SK-N-MC (cell line): ENCODE results near the gene C1orf116.
A peak's percentile ranks its signal among the peaks of the same experiment; 100 is the strongest.

Experiments
- DNase-seq: peaks from one replicate; pipeline ENCODE4 v3.0.0-alpha.2; 2011; ENCODE audit warnings: low read depth, low spot score
- H3K27ac ChIP-seq: fragments of 200-600 bp; sonication (generic); 2 replicates; pipeline ENCODE4 v1.5.1; 2016; ENCODE audit warnings: mixed run types
- H3K36me3 ChIP-seq: fragments of 200-600 bp; sonication (generic); 2 replicates; pipeline ENCODE4 v1.6.1; 2017; ENCODE audit warnings: antibody characterized with exemption, low read length, mixed read lengths; ENCODE audit not compliant: insufficient read depth
- H3K4me3 ChIP-seq: fragments of 200-600 bp; sonication (generic); 2 replicates; pipeline ENCODE4 v1.5.1; 2016
- H3K9ac ChIP-seq: fragments of 200-600 bp; sonication (generic); 2 replicates; pipeline ENCODE4 v1.8.0; 2017; ENCODE audit warnings: mixed run types, mixed read lengths; ENCODE audit not compliant: insufficient read length
- H3K9me3 ChIP-seq: fragments of 200-600 bp; sonication (generic); 2 replicates; pipeline ENCODE4 v1.6.1; 2017; ENCODE audit warnings: low read depth, mild to moderate bottlenecking, antibody characterized with exemption, low read length, moderate library complexity, mixed read lengths
- EZH2 ChIP-seq: fragments of 200-600 bp; sonication (generic); IDR thresholded peaks from one replicate; pipeline ENCODE4 v1.6.1; 2017; ENCODE audit warnings: antibody characterized with exemption
- FOXP2 ChIP-seq: optimal IDR thresholded peaks from 2 replicates; pipeline ENCODE3; 2011; ENCODE audit warnings: mild to moderate bottlenecking, moderate library complexity; ENCODE audit not compliant: insufficient read depth; ENCODE audit errors: extremely low read length, control extremely low read depth
- POLR2AphosphoS5 ChIP-seq: IDR thresholded peaks from 2 replicates; pipeline ENCODE4 v1.6.1; 2012; ENCODE audit warnings: mild to moderate bottlenecking, low read depth, low read length, borderline replicate concordance

The C1orf116 gene

DNA sequence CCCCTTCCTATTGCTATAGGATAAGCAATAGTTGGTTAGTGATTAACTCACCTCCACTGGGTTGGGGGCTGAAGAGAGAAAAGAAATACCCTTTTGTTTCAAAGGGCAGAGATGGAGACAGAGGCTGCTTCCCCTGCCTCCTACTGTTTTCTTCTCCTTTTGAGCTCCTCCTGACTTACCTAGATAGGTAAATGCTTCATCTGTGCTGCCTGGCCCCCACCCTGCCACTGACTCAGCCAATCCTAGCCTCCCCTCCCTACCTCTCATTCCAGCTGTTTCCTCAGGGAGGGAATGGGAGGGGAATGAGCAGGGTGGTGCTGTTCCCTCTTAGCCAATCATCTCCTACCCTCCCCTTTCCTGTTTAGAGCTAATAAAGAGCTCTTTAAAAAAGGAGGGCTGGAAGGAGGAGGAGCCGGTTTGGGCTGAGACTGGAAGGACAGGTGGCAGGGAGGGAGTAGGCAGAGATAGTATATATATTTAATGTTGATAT is at the start of gene C1orf116:
TSS of gene C1orf116 (minus strand) at position 229 of the 490 bp plus-strand sequence. CDS start 5,158 bp downstream, outside the sequence.
- Histone ChIP-seq H3K27ac (peak within 1 kb of the TSS; percentile 52; the same call in 1 of the 2 replicates), H3K9me3 (no peaks in the 10 kb centered on the region), H3K36me3 (no peaks in the 10 kb centered on the region), H3K9ac (no peak within 1 kb of the TSS), H3K4me3 (no peak within 1 kb of the TSS)
- no peak for DNase-seq
- TF ChIP-seq EZH2 (no peak), FOXP2 (no peak), POLR2AphosphoS5 (no peak)

DNA sequence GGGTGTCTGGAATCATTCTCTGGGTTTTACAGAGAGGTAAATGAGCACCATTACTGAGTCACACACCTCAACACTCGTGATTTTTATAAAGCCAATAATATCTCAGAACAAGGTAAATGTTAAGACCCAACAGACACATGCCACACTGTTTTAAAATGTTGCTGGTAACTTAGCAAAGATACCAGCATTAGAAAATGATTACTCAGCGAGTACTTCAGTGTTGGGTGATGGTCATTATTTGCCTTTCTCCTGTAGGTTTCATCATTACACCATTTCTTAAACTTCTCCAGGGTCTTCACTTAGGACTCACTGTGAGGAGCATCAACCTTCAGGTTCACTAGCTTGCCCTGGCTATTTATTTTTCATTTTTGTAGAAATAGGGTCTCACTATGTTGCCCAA is 49.2 kb upstream of the C1orf116 start:
- no peak overlapping the region for H3K9ac ChIP-seq
- H3K9me3 ChIP-seq, result no peaks in the 10 kb centered on the region
- DNase-seq, result no peak
- TF ChIP-seq FOXP2 (no peak), POLR2AphosphoS5 (no peak), EZH2 (no peak)
- H3K4me3 ChIP-seq, result no peak overlapping the region
- H3K27ac ChIP-seq, result no peak overlapping the region
- H3K36me3 ChIP-seq, result no peaks in the 10 kb centered on the region

DNA sequence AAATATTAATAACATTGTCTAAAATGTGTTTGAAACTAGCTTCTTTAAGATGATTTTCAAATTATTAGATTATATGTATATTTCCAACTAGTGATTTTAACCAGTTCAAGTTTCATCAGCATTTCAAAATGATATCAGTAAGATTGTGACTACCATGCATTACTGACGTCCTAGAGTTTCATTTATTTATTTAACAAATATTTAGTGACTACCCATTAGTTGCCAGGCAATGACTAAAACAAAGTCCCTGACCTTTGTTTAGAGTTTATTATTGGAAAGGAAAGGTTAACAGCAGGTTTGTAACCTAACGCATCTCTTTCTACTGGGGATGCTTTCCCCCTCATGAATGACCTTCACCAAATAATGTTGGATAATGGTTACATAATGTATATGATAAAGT is 48.5 kb upstream of the C1orf116 start:
- no peak overlapping the region for H3K27ac ChIP-seq
- no peak for TF ChIP-seq EZH2
- H3K4me3 ChIP-seq, result no peak overlapping the region
- H3K9me3 ChIP-seq, result no peaks in the 10 kb centered on the region
- H3K9ac ChIP-seq, result no peak overlapping the region
- H3K36me3 ChIP-seq, result no peaks in the 10 kb centered on the region
- DNase-seq, result no peak

- TF ChIP-seq EZH2, result no peak
- H3K9me3 ChIP-seq, result no peaks in the 10 kb centered on the region
- H3K36me3 ChIP-seq, result no peaks in the 10 kb centered on the region
- H3K27ac ChIP-seq, result no peak overlapping the region
- H3K9ac ChIP-seq, result no peak overlapping the region
- H3K4me3 ChIP-seq, result no peak overlapping the region
- no peak for DNase-seq
Measured at GRCh38 chr1:207079706-207080241, 47.2 kb upstream of the C1orf116 start.

DNA sequence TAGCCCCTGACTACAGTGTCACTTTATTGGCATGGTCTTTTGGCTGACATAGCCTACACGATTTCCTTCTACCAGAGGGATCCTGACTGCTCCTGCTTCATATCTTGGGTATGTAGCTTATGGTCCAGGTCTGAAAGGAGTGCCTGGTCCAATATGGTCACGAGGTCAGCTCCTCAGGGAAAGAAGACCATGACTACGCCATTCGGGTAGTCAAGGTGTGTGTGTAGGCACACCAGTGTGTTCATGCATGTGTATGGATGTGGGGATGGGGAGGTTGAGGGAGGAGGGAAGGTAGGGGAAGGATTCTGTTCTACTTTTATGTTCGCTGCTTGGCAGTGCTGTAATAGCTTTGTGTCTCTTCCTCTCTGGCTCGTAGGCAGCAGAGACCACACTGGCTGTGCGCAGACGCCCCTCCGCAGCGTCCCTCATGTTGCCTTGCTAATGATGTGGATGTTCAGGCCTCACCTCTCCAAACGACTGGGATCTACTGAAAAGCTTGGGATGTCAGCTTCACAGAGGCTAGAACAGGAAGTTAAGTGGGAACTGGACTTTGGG is 46.1 kb upstream of the C1orf116 start:
- H3K9ac ChIP-seq, result no peak overlapping the region
- no peak overlapping the region for H3K4me3 ChIP-seq
- TF ChIP-seq EZH2 (no peak), FOXP2 (no peak), POLR2AphosphoS5 (no peak)
- H3K27ac ChIP-seq, result no peak overlapping the region
- no peaks in the 10 kb centered on the region for H3K36me3 ChIP-seq
- DNase-seq, result no peak
- H3K9me3 ChIP-seq, result no peaks in the 10 kb centered on the region

GRCh38 chr1:207077470-207078377 is 45.2 kb upstream of the C1orf116 start:
- Histone ChIP-seq H3K4me3 (no peak overlapping the region), H3K27ac (no peak overlapping the region), H3K9ac (no peak overlapping the region), H3K36me3 (no peaks in the 10 kb centered on the region), H3K9me3 (no peaks in the 10 kb centered on the region)
- no peak for TF ChIP-seq FOXP2
- TF ChIP-seq EZH2, result no peak
- no peak for TF ChIP-seq POLR2AphosphoS5
- peak; percentile 65 for DNase-seq

- H3K27ac ChIP-seq, result no peak overlapping the region
- TF ChIP-seq POLR2AphosphoS5, result no peak
Measured at GRCh38 chr1:207077012-207077411, 44.5 kb upstream of the C1orf116 start.

DNA sequence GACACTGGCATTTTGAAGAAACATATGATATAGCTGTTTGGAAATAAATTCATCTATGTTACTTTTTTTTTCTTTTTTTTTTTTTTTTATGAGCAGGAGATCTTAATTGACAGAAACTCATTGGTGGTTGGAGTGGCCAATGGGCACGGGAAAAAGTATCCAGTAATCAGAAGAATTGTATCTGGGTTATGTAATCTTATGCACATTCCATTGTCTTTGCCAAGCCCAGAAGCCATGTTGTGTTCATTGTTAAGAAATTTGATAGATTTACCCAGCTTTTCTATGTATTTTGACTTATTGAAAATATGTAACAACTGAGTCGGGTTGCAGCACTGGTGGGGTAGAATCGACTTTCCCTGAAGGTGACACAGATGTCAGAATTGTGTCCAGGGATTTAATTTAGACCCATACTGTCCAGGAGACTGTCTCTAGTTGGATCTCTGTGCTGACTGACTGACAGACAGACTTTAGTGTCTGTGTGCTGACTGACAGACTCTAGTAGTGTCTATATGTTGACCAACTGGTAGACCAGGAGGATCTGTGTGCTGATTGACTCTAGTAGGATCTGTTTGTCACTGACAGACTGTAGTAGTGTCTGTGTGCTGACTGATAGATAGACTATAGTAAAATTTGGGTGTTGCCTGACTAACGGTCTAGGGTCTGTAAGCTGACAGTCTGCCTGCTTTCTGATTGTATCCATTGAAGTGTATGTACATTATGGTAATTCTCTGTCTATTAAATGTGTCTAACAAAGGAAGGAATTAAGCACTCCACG is 43.8 kb upstream of the C1orf116 start:
- Histone ChIP-seq H3K9ac (no peak overlapping the region), H3K36me3 (no peaks in the 10 kb centered on the region), H3K9me3 (no peaks in the 10 kb centered on the region), H3K4me3 (no peak overlapping the region), H3K27ac (no peak overlapping the region)
- TF ChIP-seq POLR2AphosphoS5 (no peak), EZH2 (no peak)
- no peak for DNase-seq

More at GRCh38 chr1:207077012-207077411, 44.5 kb upstream of the C1orf116 start:
- no peak overlapping the region for H3K4me3 ChIP-seq
- no peak overlapping the region for H3K9ac ChIP-seq
- no peaks in the 10 kb centered on the region for H3K36me3 ChIP-seq
- no peaks in the 10 kb centered on the region for H3K9me3 ChIP-seq
- no peak for DNase-seq
